Measurements from ENCODE around the gene LMOD1.
A peak's percentile ranks its signal among the peaks of the same experiment; 100 is the strongest.
"Not testable (repeated sequence)": the region's sequence is repeated elsewhere in the genome, so short reads cannot be mapped to it uniquely, and the experiment has no call there.

Gene LMOD1

GRCh38 chr1:201947697-201948008 is 1.3 kb upstream of the LMOD1 start:
- DNase-seq (ENCODE audit: low read depth), result no peak

DNA sequence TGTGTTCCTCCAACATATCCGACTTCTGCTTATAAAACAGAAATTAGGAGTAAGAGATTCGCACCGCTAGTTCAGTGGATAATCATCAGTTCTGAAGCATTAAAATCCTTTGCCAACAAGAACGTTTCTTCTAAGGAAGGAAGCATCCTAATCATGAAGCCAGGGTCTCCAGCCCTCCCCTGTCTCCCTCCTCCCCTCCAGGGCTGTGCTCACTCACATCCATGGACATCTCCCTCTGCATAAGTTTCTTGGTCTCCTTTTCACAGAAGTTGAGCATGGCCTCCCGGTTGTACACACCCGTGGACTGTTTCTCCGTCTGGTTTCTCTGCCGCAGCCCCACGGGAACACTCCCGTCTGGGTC is 505 bp downstream of the LMOD1 start:
- no peak for DNase-seq (ENCODE audit: low read depth)

- peak; percentile 37 for DNase-seq (ENCODE audit: low read depth)
Measured at GRCh38 chr1:201945157-201945556, 1.2 kb downstream of the LMOD1 start.

DNA sequence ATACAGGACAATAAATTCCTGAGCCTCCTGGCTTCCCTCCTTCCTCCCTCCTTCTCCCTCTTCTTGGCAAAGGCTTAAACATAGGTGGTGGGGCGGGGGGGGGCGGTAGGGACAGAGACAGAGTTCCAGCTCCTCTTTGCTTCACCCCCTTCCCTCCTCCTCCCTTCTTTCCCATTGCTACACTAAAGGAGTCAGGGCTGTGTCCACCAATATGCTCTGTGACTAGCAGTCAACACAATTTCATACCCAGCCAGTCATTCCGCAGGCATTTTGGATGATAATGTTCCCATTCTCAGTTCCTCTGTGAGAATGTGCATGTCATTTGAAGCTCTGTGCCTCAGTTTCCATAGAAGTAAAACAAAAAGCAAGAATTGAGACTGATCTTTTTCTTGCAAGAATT is 1.7 kb downstream of the LMOD1 start:
- DNase-seq (ENCODE audit: low read depth), result no peak

- DNase-seq (ENCODE audit: low read depth), result no peak
Measured at GRCh38 chr1:201944002-201944401, 2.3 kb downstream of the LMOD1 start.

GRCh38 chr1:201942129-201942495 is 4.2 kb downstream of the LMOD1 start:
- DNase-seq (ENCODE audit: low read depth), result no peak

DNA sequence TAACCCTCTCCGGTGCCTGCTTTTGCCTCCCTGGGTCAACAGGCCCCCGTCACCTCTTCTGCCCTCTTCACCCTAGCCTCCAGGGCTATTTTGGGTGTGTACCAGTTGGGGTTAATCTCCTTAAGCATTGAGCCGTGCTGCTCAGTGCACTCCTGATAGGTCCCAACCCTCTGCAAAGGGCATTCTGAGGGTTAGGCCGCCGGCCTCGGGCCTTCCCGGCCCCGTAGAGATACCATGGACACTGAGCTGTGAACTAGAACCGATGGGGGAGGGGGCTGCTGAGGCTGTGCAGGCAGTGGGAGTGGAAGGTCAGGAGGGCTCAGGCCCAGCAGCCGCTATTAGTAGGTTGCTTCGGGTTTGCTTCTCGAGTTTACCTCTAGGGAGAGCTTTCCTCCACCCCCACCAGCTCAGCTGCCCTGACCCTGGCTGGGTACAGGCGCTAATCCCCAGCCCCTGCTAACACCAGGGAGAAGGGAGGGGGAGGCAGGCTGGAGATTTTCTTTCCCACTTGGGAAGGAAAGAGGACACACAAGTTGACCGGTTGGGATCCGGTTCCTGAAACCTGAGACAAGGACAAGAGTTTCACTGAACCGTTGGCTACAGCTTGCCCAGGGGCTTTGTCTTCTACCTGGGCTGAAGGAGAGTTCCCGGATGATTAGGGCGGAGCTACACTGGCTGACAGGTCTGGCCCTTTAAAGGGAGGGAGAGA is 4.8 kb downstream of the LMOD1 start:
- no peak for DNase-seq (ENCODE audit: low read depth)

- not testable (repeated sequence) for DNase-seq (ENCODE audit: low read depth)
Measured at GRCh38 chr1:201940316-201940715, 6.0 kb downstream of the LMOD1 start.

GRCh38 chr1:201939574-201939973 is 6.8 kb downstream of the LMOD1 start:
- DNase-seq (ENCODE audit: low read depth), result no peak

- DNase-seq (ENCODE audit: low read depth), result no peak
Measured at GRCh38 chr1:201939148-201939547, 7.2 kb downstream of the LMOD1 start.

GRCh38 chr1:201938440-201939035 is 7.8 kb downstream of the LMOD1 start:
- DNase-seq (ENCODE audit: low read depth), result no peak

- DNase-seq (ENCODE audit: low read depth), result peak; percentile 94
Measured at GRCh38 chr1:201937624-201938213, 8.6 kb downstream of the LMOD1 start.

- DNase-seq (ENCODE audit: low read depth), result peak; percentile 79
Measured at GRCh38 chr1:201933840-201934430, 12.4 kb downstream of the LMOD1 start.

GRCh38 chr1:201930803-201931202 is 15.5 kb downstream of the LMOD1 start:
- DNase-seq (ENCODE audit: low read depth), result no peak

DNA sequence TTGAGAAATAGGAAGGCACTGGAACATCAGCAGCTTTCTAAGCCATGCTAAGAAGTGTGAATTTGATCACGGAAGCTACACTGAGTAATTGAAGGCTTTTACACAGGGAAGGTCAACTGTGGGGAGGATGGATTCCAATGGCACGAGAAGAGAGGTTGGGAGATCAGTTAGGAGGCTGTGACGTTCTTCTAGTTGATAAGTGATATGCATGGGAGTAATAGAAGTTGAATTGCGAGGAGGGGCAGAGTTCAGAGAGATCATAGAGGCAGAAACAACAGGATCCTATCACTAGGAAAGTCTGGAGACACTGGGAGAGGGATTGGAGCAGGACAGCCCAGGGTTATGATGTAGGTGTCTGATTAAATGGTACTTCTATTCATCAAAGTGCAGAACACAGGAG is 16.2 kb downstream of the LMOD1 start:
- DNase-seq (ENCODE audit: low read depth), result no peak

DNA sequence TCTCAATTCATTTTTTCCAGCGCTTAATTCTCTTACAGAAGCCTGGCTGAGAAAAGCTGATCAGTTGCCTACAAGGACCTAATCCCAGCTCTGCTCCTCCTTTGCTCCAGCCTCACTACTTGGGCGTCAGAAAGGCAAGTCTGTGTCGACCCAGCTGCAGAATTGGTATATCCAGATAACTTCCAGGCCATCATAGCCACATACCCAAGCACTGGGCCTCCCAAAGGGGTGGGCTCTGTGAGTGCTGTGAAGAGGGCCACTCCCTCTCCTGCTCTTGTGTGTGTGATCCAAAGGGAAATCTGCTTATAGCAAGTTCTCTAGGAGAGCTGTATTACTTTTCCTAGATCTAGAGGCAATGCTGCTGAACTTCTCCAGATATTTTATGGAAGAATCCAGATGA is 18.1 kb downstream of the LMOD1 start:
- DNase-seq (ENCODE audit: low read depth), result no peak

- no peak for DNase-seq (ENCODE audit: low read depth)
Measured at GRCh38 chr1:201925981-201926645, 20.2 kb downstream of the LMOD1 start.

- DNase-seq (ENCODE audit: low read depth), result no peak
Measured at GRCh38 chr1:201925301-201925567, 21.1 kb downstream of the LMOD1 start.

GRCh38 chr1:201921952-201922558 is 24.3 kb downstream of the LMOD1 start:
- DNase-seq (ENCODE audit: low read depth), result peak; percentile 36

- DNase-seq (ENCODE audit: low read depth), result no peak
Measured at GRCh38 chr1:201918343-201918742, 28.0 kb downstream of the LMOD1 start.

DNA sequence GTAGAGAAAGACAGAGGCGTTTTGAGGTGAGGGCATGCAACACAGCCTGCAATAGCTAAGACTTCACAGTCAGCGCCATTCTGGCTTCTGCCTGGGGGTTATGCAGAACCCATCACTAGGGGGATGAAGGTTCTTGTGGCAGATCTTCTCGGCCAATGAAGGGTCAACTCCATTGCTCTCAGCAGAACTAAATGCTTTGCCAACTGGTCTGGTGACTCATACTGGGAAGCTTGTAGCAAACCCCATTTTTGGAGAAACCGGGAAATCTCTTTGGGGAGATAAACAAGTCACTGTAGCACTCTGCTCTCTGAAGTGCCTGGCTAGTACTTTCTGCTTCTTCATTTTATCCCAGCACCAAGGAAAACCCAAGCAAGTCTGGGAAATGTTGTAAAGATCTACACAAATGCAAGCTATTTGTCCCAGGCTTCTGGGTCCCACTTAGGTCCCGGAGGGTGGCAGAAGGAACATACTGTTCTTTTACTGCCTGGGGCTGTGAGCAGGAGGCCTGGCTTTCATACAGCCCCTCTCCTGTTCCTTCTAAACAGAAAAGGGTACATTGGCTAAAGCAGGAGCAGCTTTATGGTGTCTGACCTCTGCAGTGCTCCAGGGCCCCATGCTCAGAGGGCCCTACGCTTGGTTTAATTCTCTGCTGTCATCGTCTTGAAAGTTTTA is 28.9 kb downstream of the LMOD1 start:
- peak; percentile 96 for DNase-seq (ENCODE audit: low read depth)

GRCh38 chr1:201916649-201917249 is 29.6 kb downstream of the LMOD1 start:
- peak; percentile 96 for DNase-seq (ENCODE audit: low read depth)
